Measurements from ENCODE around the gene SPCS2. TPM values are rescaled to one million over a fixed set of nuclear protein-coding genes. Genes with fewer than 3 reads are reported as not detected.
"Not testable (repeated sequence)": the region's sequence is repeated elsewhere in the genome, so short reads cannot be mapped to it uniquely, and the experiment has no call there.

SPCS2 gene
- total RNA-seq, 3 donors from 2014 or later (not counting 1 experiment from before 2014, with no cell fraction given) = 76.9 to 117 (median 106) TPM

- H3K36me3 Mint-ChIP-seq = no peaks in the 10 kb centered on the region
- intact Hi-C loops (cut with micrococcal nuclease) = no loop called here
- H3K27ac Mint-ChIP-seq = peak overlapping the region; percentile 25 to 54
Observed at GRCh38 chr11:74954199-74954598, 5.1 kb downstream of the SPCS2 start.

GRCh38 chr11:74956397-74957015 is 7.4 kb downstream of the SPCS2 start:
- ATAC-seq = no peak
- peak overlapping the region in 1 of 2 donors; percentile 37 for H3K27ac Mint-ChIP-seq
- H3K4me3 ChIP-seq (ENCODE audit: low read length) = no peak overlapping the region
- H3K36me3 Mint-ChIP-seq = no peaks in the 10 kb centered on the region
- no peak for TF ChIP-seq CTCF (IDR thresholded peaks at IDR 0.05)
- 86% methylated on average over 4 of the region's 4 CpGs for WGBS (ENCODE audit: insufficient coverage)
- intact Hi-C loops (cut with micrococcal nuclease) = no loop called here
- H3K27me3 Mint-ChIP-seq (ENCODE audit: low read depth in 2 of 2) = no peaks in the 10 kb centered on the region
- no peak for DNase-seq
- peaks cover 71 to 88% of the 10 kb centered on the region in 2 donors for H3K4me1 Mint-ChIP-seq
- no peaks in the 10 kb centered on the region for H3K9me3 ChIP-seq (ENCODE audit: control insufficient read depth, insufficient read depth, low read length)
- no peaks in the 10 kb centered on the region for H3K27me3 ChIP-seq (ENCODE audit: control insufficient read depth, insufficient read depth, low read length)
- H3K4me3 Mint-ChIP-seq = no peak overlapping the region
- H3K36me3 ChIP-seq (ENCODE audit: control insufficient read depth, insufficient read depth, low read length) = peaks cover 20% of the 10 kb centered on the region
- no peak overlapping the region for H3K27ac ChIP-seq (ENCODE audit: low read length)
- H3K4me1 ChIP-seq (ENCODE audit: control insufficient read depth, insufficient read depth, low read length) = peaks cover 4% of the 10 kb centered on the region
- H3K9me3 Mint-ChIP-seq = no peaks in the 10 kb centered on the region

More at GRCh38 chr11:74954199-74954598, 5.1 kb downstream of the SPCS2 start:
- no peak for DNase-seq
- Mint-ChIP-seq H3K4me1 (peaks cover 79 to 94% of the 10 kb centered on the region in 2 donors), H3K27me3 (ENCODE audit: low read depth in 2 of 2) (no peaks in the 10 kb centered on the region), H3K4me3 (no peak overlapping the region), H3K9me3 (no peaks in the 10 kb centered on the region)
- no peak for TF ChIP-seq CTCF (IDR thresholded peaks at IDR 0.05)
- no peak for ATAC-seq
- Histone ChIP-seq H3K9me3 (ENCODE audit: control insufficient read depth, insufficient read depth, low read length) (no peaks in the 10 kb centered on the region), H3K36me3 (ENCODE audit: control insufficient read depth, insufficient read depth, low read length) (peaks cover 17% of the 10 kb centered on the region), H3K27ac (ENCODE audit: low read length) (no peak overlapping the region), H3K27me3 (ENCODE audit: control insufficient read depth, insufficient read depth, low read length) (no peaks in the 10 kb centered on the region), H3K4me3 (ENCODE audit: low read length) (no peak overlapping the region), H3K4me1 (ENCODE audit: control insufficient read depth, insufficient read depth, low read length) (peaks cover 22% of the 10 kb centered on the region)
- 80% methylated on average over 1 of the region's 1 CpG for WGBS (ENCODE audit: insufficient coverage)

- H3K36me3 Mint-ChIP-seq = peaks cover 5% of the 10 kb centered on the region
- TF ChIP-seq CTCF (IDR thresholded peaks at IDR 0.05) = no peak
- Histone ChIP-seq H3K9me3 (ENCODE audit: control insufficient read depth, insufficient read depth, low read length) (no peaks in the 10 kb centered on the region), H3K4me3 (ENCODE audit: low read length) (no peak overlapping the region), H3K4me1 (ENCODE audit: control insufficient read depth, insufficient read depth, low read length) (peaks cover 3% of the 10 kb centered on the region), H3K36me3 (ENCODE audit: control insufficient read depth, insufficient read depth, low read length) (peaks cover 16% of the 10 kb centered on the region), H3K27ac (ENCODE audit: low read length) (no peak overlapping the region), H3K27me3 (ENCODE audit: control insufficient read depth, insufficient read depth, low read length) (no peaks in the 10 kb centered on the region)
- H3K4me3 Mint-ChIP-seq = no peak overlapping the region
- peaks cover 75 to 91% of the 10 kb centered on the region in 2 donors for H3K4me1 Mint-ChIP-seq
- intact Hi-C loops (cut with micrococcal nuclease) = no loop called here
- ATAC-seq = no peak
- WGBS (ENCODE audit: insufficient coverage) = 100% methylated on average over 1 of the region's 1 CpG
- no peaks in the 10 kb centered on the region for H3K9me3 Mint-ChIP-seq
- H3K27ac Mint-ChIP-seq = peak overlapping the region in 1 of 2 donors; percentile 22
- H3K27me3 Mint-ChIP-seq (ENCODE audit: low read depth in 2 of 2) = no peaks in the 10 kb centered on the region
- DNase-seq = no peak
Observed at GRCh38 chr11:74957937-74958629, 9.0 kb downstream of the SPCS2 start.

- intact Hi-C loops (cut with micrococcal nuclease); H3K27me3 Mint-ChIP-seq (ENCODE audit: low read depth in 2 of 2); H3K9me3 Mint-ChIP-seq; H3K9me3 ChIP-seq (ENCODE audit: control insufficient read depth, insufficient read depth, low read length); H3K4me3 Mint-ChIP-seq; ATAC-seq; H3K4me3 ChIP-seq (ENCODE audit: low read length); H3K4me1 ChIP-seq (ENCODE audit: control insufficient read depth, insufficient read depth, low read length); DNase-seq; H3K27ac ChIP-seq (ENCODE audit: low read length); H3K27me3 ChIP-seq (ENCODE audit: control insufficient read depth, insufficient read depth, low read length): not testable (repeated sequence)
- Mint-ChIP-seq H3K4me1 (peaks cover 72 to 79% of the 10 kb centered on the region in 2 donors), H3K27ac (peak overlapping the region; percentile 27 to 41), H3K36me3 (peaks cover 12% of the 10 kb centered on the region)
- 94% methylated on average over 6 of the region's 6 CpGs for WGBS (ENCODE audit: insufficient coverage)
- H3K36me3 ChIP-seq (ENCODE audit: control insufficient read depth, insufficient read depth, low read length) = peaks cover 18% of the 10 kb centered on the region
Observed at GRCh38 chr11:74960128-74960527, 11.1 kb downstream of the SPCS2 start.
